Measurements from ENCODE around the gene DBT. TPM values are rescaled to one million over a fixed set of nuclear protein-coding genes. Genes with fewer than 3 reads are reported as not detected.

DBT gene
- polyA plus RNA-seq, 2 donors, result 2.3 to 3.9 TPM

DNA sequence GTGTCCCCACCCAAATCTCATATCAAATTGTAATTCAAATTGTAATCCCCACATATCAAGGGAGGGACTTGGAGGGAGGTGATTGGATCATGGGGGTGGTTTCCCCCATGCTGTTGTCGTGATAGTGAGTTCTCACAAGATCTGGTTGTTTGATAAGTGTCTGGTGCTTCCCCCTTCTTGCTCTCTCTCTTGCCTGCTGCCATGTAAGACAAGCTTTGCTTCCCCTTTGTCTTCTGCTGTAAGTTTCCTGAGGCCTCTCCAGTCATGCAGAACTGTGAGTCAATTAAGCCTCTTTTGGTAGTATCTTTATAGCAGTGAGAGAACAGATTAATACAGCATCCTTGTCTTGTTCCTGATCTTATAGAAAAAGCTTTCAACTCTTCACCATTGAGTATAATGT is 65.1 kb downstream of the DBT start:
- no peaks in the 10 kb centered on the region for H3K36me3 ChIP-seq (ENCODE audit: control insufficient read depth in 2 of 2, insufficient read depth in 2 of 2, low read length in 1 of 2)
- no peaks in the 10 kb centered on the region for H3K27me3 ChIP-seq (ENCODE audit: control insufficient read depth in 1 of 2, insufficient read depth in 2 of 2, low read length in 2 of 2)
- WGBS, 2 donors, result 50% methylated on average over 1 of the region's 1 CpG
- no peaks in the 10 kb centered on the region for H3K4me1 ChIP-seq (ENCODE audit: control insufficient read depth in 2 of 2, insufficient read depth in 2 of 2, low read length in 1 of 2)
- H3K4me3 ChIP-seq (ENCODE audit: low read depth in 1 of 2, low read length in 2 of 2), result no peak overlapping the region
- no peak overlapping the region for H3K27ac ChIP-seq (ENCODE audit: low read depth in 2 of 2, low read length in 1 of 2)
- H3K9me3 ChIP-seq (ENCODE audit: control insufficient read depth in 2 of 2, insufficient read depth in 1 of 2, low read depth in 1 of 2, low read length in 1 of 2), result no peaks in the 10 kb centered on the region

DNA sequence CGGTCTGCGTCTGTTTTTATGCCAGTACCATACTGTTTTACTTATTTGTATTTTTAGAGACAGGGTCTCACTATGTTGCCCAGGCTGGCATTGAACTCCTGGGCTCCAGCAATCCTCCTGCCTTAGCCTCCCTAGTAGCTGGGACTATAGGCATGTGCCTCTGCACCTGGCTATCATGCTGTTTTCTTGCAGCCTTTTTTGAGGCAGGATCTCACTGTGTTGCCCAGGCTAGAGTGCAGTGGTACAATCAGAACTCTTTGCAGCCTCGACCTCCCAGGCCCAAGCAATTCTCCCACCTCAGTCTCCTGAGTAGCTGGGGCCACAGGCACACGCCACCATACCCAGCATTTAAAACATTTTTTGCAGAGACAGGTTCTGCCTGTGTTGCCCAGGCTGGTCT is 66.3 kb downstream of the DBT start:
- no peaks in the 10 kb centered on the region for H3K9me3 ChIP-seq (ENCODE audit: control insufficient read depth in 2 of 2, insufficient read depth in 1 of 2, low read depth in 1 of 2, low read length in 1 of 2)
- no peak overlapping the region for H3K4me3 ChIP-seq (ENCODE audit: low read depth in 1 of 2, low read length in 2 of 2)
- WGBS, 2 donors, result 97 to 98% methylated on average over 4 of the region's 4 CpGs
- no peak overlapping the region for H3K27ac ChIP-seq (ENCODE audit: low read depth in 2 of 2, low read length in 1 of 2)
- no peaks in the 10 kb centered on the region for H3K4me1 ChIP-seq (ENCODE audit: control insufficient read depth in 2 of 2, insufficient read depth in 2 of 2, low read length in 1 of 2)
- no peaks in the 10 kb centered on the region for H3K27me3 ChIP-seq (ENCODE audit: control insufficient read depth in 1 of 2, insufficient read depth in 2 of 2, low read length in 2 of 2)
- H3K36me3 ChIP-seq (ENCODE audit: control insufficient read depth in 2 of 2, insufficient read depth in 2 of 2, low read length in 1 of 2), result no peaks in the 10 kb centered on the region

DNA sequence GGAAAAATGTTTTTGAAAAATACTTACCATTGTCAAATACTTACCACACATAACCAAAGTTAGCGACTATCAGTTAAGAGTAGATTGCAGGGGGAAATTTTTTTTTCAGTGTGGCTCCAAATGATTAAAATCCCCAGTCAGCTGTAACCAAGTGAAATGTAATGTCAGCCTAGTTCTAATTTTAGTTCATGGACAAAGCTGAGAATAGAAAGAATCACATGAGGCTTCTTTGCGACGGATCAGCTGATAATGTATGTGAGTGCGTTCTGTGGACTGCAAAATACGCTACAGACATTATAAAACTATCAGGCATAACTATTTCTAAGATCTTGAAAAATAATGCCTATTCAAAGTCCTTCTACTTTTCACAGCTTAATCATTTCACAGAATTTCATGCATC is 71.5 kb downstream of the DBT start, which contains the start of gene LRRC39:
Gene LRRC39 (minus strand): TSS at position 166 of the 400 bp plus-strand sequence. CDS start 9,740 bp downstream, outside the sequence.
- H3K4me1 ChIP-seq (ENCODE audit: control insufficient read depth in 2 of 2, insufficient read depth in 2 of 2, low read length in 1 of 2), result no peaks in the 10 kb centered on the region
- H3K27me3 ChIP-seq (ENCODE audit: control insufficient read depth in 1 of 2, insufficient read depth in 2 of 2, low read length in 2 of 2), result no peaks in the 10 kb centered on the region
- no peak within 1 kb of the TSS for H3K27ac ChIP-seq (ENCODE audit: low read depth in 2 of 2, low read length in 1 of 2)
- 60 to 62% methylated on average over 5 of the region's 5 CpGs for WGBS, 2 donors
- no peaks in the 10 kb centered on the region for H3K36me3 ChIP-seq (ENCODE audit: control insufficient read depth in 2 of 2, insufficient read depth in 2 of 2, low read length in 1 of 2)
- no peaks in the 10 kb centered on the region for H3K9me3 ChIP-seq (ENCODE audit: control insufficient read depth in 2 of 2, insufficient read depth in 1 of 2, low read depth in 1 of 2, low read length in 1 of 2)
- H3K4me3 ChIP-seq (ENCODE audit: low read depth in 1 of 2, low read length in 2 of 2), result no peak within 1 kb of the TSS

DNA sequence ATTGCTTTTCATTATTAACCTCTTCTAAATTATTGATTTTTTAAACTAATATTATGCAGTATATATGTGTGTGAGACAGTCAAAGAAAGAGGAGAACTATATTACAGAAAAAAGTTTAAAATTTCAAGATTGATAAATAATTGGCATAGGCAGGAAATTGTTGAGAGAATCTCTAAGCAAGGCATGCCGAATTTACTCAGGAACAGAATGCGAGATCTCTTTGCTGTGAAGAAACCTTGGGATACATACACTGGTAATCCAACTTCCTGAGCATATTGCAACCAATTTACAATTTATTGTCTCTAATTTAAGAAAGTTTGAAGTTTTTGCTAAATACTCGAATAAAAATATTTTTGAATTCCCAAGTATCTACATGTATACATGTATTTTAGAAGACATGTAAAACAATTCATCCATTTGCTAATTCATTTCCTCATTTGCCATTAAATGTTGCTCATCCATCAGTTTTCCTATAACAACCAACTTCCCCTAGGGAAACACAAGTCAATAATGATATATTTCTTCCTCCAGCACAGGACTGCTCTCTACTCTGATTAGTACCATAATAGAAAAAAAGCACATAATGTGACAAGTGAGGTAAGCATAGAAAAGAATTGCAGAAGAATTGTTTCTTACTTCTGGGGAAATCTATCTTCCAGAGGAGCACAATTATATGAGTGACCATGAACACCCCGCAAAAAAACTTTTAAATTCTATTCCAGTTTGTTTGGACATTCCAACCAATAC is 72.2 kb downstream of the DBT start:
- 90% methylated on average over 4 of the region's 4 CpGs for WGBS, 2 donors
- Histone ChIP-seq H3K9me3 (ENCODE audit: control insufficient read depth in 2 of 2, insufficient read depth in 1 of 2, low read depth in 1 of 2, low read length in 1 of 2) (no peaks in the 10 kb centered on the region), H3K4me3 (ENCODE audit: low read depth in 1 of 2, low read length in 2 of 2) (no peak overlapping the region), H3K27ac (ENCODE audit: low read depth in 2 of 2, low read length in 1 of 2) (no peak overlapping the region), H3K27me3 (ENCODE audit: control insufficient read depth in 1 of 2, insufficient read depth in 2 of 2, low read length in 2 of 2) (no peaks in the 10 kb centered on the region), H3K4me1 (ENCODE audit: control insufficient read depth in 2 of 2, insufficient read depth in 2 of 2, low read length in 1 of 2) (no peaks in the 10 kb centered on the region), H3K36me3 (ENCODE audit: control insufficient read depth in 2 of 2, insufficient read depth in 2 of 2, low read length in 1 of 2) (no peaks in the 10 kb centered on the region)

DNA sequence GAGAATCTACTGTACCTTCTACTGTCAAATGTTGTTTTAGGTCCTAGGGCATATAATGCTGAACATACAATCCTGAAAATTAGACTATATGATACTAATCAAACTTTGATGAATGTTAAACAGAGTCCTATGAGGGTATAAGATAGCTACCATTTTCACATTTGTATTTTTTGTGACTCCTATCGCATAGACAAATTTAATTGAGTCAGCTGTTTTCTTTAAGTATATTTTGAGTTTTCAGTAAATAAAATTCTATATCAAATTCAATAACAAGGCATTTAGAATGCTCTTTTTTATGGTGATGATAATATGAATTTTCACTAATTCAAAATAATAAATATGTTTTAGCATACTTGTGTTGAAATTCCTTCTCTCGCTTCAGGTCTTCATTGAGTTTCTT is 81.6 kb downstream of the DBT start:
- Histone ChIP-seq H3K36me3 (ENCODE audit: control insufficient read depth in 2 of 2, insufficient read depth in 2 of 2, low read length in 1 of 2) (no peaks in the 10 kb centered on the region), H3K4me3 (ENCODE audit: low read depth in 1 of 2, low read length in 2 of 2) (no peak overlapping the region), H3K27ac (ENCODE audit: low read depth in 2 of 2, low read length in 1 of 2) (no peak overlapping the region), H3K9me3 (ENCODE audit: control insufficient read depth in 2 of 2, insufficient read depth in 1 of 2, low read depth in 1 of 2, low read length in 1 of 2) (no peaks in the 10 kb centered on the region), H3K27me3 (ENCODE audit: control insufficient read depth in 1 of 2, insufficient read depth in 2 of 2, low read length in 2 of 2) (no peaks in the 10 kb centered on the region), H3K4me1 (ENCODE audit: control insufficient read depth in 2 of 2, insufficient read depth in 2 of 2, low read length in 1 of 2) (no peaks in the 10 kb centered on the region)
- 97 to 100% methylated on average over 2 of the region's 2 CpGs for WGBS, 2 donors

DNA sequence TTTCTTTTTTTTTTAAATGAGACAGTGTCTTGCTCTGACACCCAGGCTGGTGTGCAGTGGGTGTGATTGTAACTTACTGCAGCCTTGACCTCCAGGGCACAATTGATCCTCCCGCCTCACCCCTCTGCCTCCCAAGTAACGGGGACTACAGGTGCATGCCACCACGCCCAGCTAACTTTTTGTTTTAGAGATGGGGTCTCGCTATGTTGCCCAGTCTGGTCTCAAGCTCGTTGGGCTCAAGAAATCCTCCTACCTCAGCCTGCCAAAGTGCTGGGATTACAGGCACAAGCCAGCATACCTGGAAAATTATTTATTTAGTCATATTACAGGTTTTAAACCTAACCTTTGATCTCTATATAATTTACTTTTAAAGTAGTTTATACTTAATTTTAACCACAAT is 84.9 kb downstream of the DBT start:
- Histone ChIP-seq H3K27ac (ENCODE audit: low read depth in 2 of 2, low read length in 1 of 2) (no peak overlapping the region), H3K4me3 (ENCODE audit: low read depth in 1 of 2, low read length in 2 of 2) (no peak overlapping the region), H3K4me1 (ENCODE audit: control insufficient read depth in 2 of 2, insufficient read depth in 2 of 2, low read length in 1 of 2) (no peaks in the 10 kb centered on the region), H3K36me3 (ENCODE audit: control insufficient read depth in 2 of 2, insufficient read depth in 2 of 2, low read length in 1 of 2) (no peaks in the 10 kb centered on the region), H3K9me3 (ENCODE audit: control insufficient read depth in 2 of 2, insufficient read depth in 1 of 2, low read depth in 1 of 2, low read length in 1 of 2) (no peaks in the 10 kb centered on the region), H3K27me3 (ENCODE audit: control insufficient read depth in 1 of 2, insufficient read depth in 2 of 2, low read length in 2 of 2) (no peaks in the 10 kb centered on the region)
- WGBS, 2 donors, result 89 to 94% methylated on average over 5 of the region's 5 CpGs

DNA sequence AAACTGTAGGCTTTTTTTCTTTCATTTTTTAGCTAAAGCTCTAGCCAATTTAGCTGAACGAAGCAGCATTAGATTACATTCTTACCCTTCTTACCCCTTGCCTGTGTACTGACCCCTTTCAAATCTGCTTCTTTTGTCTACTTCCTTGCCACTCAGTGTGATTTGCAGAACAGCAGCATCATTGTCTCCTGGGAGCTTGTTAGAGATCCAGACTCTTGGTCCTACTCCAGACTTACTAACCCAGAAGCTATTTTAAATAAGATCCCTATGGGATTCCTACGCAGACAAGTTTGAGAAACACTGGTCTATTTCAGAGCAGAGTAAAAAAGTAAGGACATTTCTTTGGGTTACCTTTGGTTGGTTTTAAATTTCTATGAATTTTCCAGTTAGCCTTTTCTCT is 85.4 kb downstream of the DBT start:
- no peak overlapping the region for H3K27ac ChIP-seq (ENCODE audit: low read depth in 2 of 2, low read length in 1 of 2)
- H3K4me1 ChIP-seq (ENCODE audit: control insufficient read depth in 2 of 2, insufficient read depth in 2 of 2, low read length in 1 of 2), result no peaks in the 10 kb centered on the region
- no peaks in the 10 kb centered on the region for H3K27me3 ChIP-seq (ENCODE audit: control insufficient read depth in 1 of 2, insufficient read depth in 2 of 2, low read length in 2 of 2)
- H3K9me3 ChIP-seq (ENCODE audit: control insufficient read depth in 2 of 2, insufficient read depth in 1 of 2, low read depth in 1 of 2, low read length in 1 of 2), result no peaks in the 10 kb centered on the region
- H3K4me3 ChIP-seq (ENCODE audit: low read depth in 1 of 2, low read length in 2 of 2), result no peak overlapping the region
- no peaks in the 10 kb centered on the region for H3K36me3 ChIP-seq (ENCODE audit: control insufficient read depth in 2 of 2, insufficient read depth in 2 of 2, low read length in 1 of 2)
- 53 to 61% methylated on average over 2 of the region's 2 CpGs for WGBS, 2 donors

DNA sequence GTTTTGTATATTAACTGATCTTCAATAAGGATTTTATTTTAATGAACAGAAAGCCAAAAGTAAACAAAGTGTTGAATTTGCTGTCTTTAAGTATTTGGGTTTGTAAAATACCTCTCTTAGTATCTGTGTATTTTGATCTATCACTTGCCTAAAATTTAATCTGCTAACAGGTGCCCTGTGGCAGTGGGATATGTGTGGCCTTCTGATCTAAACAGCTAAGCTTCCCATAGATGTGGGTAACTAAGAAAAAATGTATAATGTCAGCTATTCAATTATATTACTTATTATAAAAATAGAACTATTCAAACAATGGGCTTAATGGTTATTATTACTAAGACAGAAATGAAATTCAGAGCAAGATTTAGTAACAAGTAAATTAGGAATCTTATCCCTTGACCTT is 86.8 kb downstream of the DBT start:
- Histone ChIP-seq H3K4me3 (ENCODE audit: low read depth in 1 of 2, low read length in 2 of 2) (no peak overlapping the region), H3K4me1 (ENCODE audit: control insufficient read depth in 2 of 2, insufficient read depth in 2 of 2, low read length in 1 of 2) (no peaks in the 10 kb centered on the region), H3K27me3 (ENCODE audit: control insufficient read depth in 1 of 2, insufficient read depth in 2 of 2, low read length in 2 of 2) (no peaks in the 10 kb centered on the region), H3K36me3 (ENCODE audit: control insufficient read depth in 2 of 2, insufficient read depth in 2 of 2, low read length in 1 of 2) (no peaks in the 10 kb centered on the region), H3K27ac (ENCODE audit: low read depth in 2 of 2, low read length in 1 of 2) (no peak overlapping the region), H3K9me3 (ENCODE audit: control insufficient read depth in 2 of 2, insufficient read depth in 1 of 2, low read depth in 1 of 2, low read length in 1 of 2) (no peaks in the 10 kb centered on the region)

DNA sequence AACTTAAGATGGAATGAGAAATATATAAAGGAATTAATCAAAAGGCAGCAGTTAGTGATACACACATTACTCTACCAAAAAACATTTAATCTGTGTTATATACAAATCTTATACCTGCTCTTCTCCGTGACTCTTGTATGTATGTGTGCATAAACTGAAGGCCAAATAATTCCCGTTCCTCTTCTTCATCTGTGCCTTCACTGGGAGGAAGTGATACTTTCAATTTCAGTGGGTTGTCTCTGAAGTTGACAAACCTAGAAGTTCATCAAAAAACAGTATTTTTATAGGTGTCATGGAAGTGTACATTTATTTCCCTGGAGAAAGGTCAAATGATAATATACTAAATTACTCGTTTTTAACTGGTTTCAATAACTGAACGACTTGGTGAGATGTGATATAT is 97.4 kb downstream of the DBT start:
- no peaks in the 10 kb centered on the region for H3K27me3 ChIP-seq (ENCODE audit: control insufficient read depth in 1 of 2, insufficient read depth in 2 of 2, low read length in 2 of 2)
- no peak overlapping the region for H3K4me3 ChIP-seq (ENCODE audit: low read depth in 1 of 2, low read length in 2 of 2)
- H3K36me3 ChIP-seq (ENCODE audit: control insufficient read depth in 2 of 2, insufficient read depth in 2 of 2, low read length in 1 of 2), result peaks cover 2 to 4% of the 10 kb centered on the region in 2 donors
- H3K4me1 ChIP-seq (ENCODE audit: control insufficient read depth in 2 of 2, insufficient read depth in 2 of 2, low read length in 1 of 2), result no peaks in the 10 kb centered on the region
- no peak overlapping the region for H3K27ac ChIP-seq (ENCODE audit: low read depth in 2 of 2, low read length in 1 of 2)
- no peaks in the 10 kb centered on the region for H3K9me3 ChIP-seq (ENCODE audit: control insufficient read depth in 2 of 2, insufficient read depth in 1 of 2, low read depth in 1 of 2, low read length in 1 of 2)
- 80 to 81% methylated on average over 4 of the region's 4 CpGs for whole genome bisulfite sequencing, 2 donors

DNA sequence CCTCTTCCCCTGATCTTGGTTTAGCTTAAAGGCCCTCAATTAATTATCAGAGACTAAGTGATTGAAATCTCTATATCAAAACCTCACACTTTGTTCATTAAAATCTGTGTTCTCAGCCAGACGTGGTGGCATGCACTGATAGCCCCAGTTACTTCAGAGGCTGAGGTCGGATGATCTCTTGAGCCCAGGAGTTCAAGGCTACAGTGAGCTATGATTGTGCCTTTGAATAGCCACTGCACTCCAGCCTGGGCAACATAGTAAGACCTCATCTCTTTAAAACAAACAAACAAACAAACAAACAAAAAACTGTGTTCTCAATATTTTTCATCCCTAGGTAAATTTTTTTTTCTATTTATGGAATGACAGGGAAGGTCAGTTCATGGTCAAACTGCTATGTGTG is 98.0 kb downstream of the DBT start:
- Histone ChIP-seq H3K27ac (ENCODE audit: low read depth in 2 of 2, low read length in 1 of 2) (no peak overlapping the region), H3K4me1 (ENCODE audit: control insufficient read depth in 2 of 2, insufficient read depth in 2 of 2, low read length in 1 of 2) (no peaks in the 10 kb centered on the region), H3K36me3 (ENCODE audit: control insufficient read depth in 2 of 2, insufficient read depth in 2 of 2, low read length in 1 of 2) (peaks cover 2 to 4% of the 10 kb centered on the region in 2 donors), H3K27me3 (ENCODE audit: control insufficient read depth in 1 of 2, insufficient read depth in 2 of 2, low read length in 2 of 2) (no peaks in the 10 kb centered on the region), H3K4me3 (ENCODE audit: low read depth in 1 of 2, low read length in 2 of 2) (no peak overlapping the region), H3K9me3 (ENCODE audit: control insufficient read depth in 2 of 2, insufficient read depth in 1 of 2, low read depth in 1 of 2, low read length in 1 of 2) (no peaks in the 10 kb centered on the region)
- WGBS, 2 donors, result 60 to 66% methylated on average over 2 of the region's 2 CpGs

Data from esophagus (tissue), 2 donors.